ENCODE data around the gene PYDC1. TPM values are rescaled to one million over a fixed set of nuclear protein-coding genes. Genes with fewer than 3 reads are reported as not detected.
A peak's percentile ranks its signal among the peaks of the same experiment; 100 is the strongest.
"Not testable (repeated sequence)": the region's sequence is repeated elsewhere in the genome, so short reads cannot be mapped to it uniquely, and the experiment has no call there.

The PYDC1 gene
- total RNA-seq, 1 donor from 2014 or later, result not detected

DNA sequence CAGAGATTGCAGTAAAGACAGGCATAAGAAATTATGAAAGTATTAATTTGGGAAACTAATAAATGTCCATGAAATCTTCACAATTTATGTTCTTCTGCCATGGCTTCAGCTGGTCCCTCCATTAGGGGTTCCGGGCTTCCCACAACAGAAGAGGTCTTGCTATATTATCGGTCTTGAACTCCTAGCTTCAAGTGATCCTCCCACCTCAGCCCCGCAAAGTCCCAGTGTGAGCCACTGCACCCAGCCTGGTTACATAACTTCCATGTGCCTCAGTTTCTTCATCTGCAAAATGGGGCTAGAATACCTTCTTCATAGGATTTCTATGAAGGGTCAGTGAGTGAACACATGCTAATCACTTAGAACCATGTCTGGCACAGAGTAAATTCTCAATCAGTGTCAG, 29.4 kb upstream of the PYDC1 start:
- Mint-ChIP-seq H3K27ac (no peak overlapping the region), H3K36me3 (ENCODE audit: insufficient read depth) (no peaks in the 10 kb centered on the region), H3K4me1 (ENCODE audit: low read depth) (no peaks in the 10 kb centered on the region), H3K9me3 (ENCODE audit: low read depth) (peaks cover 3% of the 10 kb centered on the region), H3K27me3 (peaks cover 7% of the 10 kb centered on the region), H3K4me3 (ENCODE audit: low read depth) (no peak overlapping the region)
- DNase-seq (ENCODE audit: low spot score, unreplicated experiment), result no peak
- TF ChIP-seq, protein P1, sequence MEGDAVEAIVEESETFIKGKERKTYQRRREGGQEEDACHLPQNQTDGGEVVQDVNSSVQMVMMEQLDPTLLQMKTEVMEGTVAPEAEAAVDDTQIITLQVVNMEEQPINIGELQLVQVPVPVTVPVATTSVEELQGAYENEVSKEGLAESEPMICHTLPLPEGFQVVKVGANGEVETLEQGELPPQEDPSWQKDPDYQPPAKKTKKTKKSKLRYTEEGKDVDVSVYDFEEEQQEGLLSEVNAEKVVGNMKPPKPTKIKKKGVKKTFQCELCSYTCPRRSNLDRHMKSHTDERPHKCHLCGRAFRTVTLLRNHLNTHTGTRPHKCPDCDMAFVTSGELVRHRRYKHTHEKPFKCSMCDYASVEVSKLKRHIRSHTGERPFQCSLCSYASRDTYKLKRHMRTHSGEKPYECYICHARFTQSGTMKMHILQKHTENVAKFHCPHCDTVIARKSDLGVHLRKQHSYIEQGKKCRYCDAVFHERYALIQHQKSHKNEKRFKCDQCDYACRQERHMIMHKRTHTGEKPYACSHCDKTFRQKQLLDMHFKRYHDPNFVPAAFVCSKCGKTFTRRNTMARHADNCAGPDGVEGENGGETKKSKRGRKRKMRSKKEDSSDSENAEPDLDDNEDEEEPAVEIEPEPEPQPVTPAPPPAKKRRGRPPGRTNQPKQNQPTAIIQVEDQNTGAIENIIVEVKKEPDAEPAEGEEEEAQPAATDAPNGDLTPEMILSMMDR (IDR thresholded peaks at IDR 0.05; ENCODE audit: unreplicated experiment), result no peak

DNA sequence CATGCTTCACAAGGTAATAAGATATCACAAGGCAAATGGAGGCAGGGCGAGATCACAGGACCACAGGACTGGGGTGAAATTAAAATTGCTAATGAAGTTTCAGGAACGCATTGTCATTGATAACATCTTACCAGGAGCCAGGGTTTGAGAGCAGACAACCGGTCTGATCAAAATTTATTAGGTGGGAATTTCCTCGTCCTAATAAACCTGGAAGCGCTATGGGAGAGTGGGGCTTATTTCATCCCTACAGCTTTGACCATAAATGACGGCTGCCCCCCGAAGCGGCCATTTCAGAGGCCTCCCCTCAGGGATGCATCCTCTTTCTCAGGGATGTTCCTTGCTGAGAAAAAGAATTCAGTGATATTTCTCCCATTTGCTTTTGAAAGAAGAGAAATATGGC, 28.7 kb upstream of the PYDC1 start:
- H3K9me3 Mint-ChIP-seq (ENCODE audit: low read depth); DNase-seq (ENCODE audit: low spot score, unreplicated experiment); H3K27me3 Mint-ChIP-seq; H3K36me3 Mint-ChIP-seq (ENCODE audit: insufficient read depth); H3K27ac Mint-ChIP-seq; H3K4me1 Mint-ChIP-seq (ENCODE audit: low read depth); H3K4me3 Mint-ChIP-seq (ENCODE audit: low read depth): not testable (repeated sequence)

GRCh38 chr16:31243734-31244670, 27.1 kb upstream of the PYDC1 start:
- Mint-ChIP-seq H3K4me3 (ENCODE audit: low read depth) (no peak overlapping the region), H3K9me3 (ENCODE audit: low read depth) (peaks cover 3% of the 10 kb centered on the region), H3K27ac (no peak overlapping the region), H3K36me3 (ENCODE audit: insufficient read depth) (no peaks in the 10 kb centered on the region), H3K4me1 (ENCODE audit: low read depth) (no peaks in the 10 kb centered on the region), H3K27me3 (peaks cover 7% of the 10 kb centered on the region)
- no peak for DNase-seq (ENCODE audit: low spot score, unreplicated experiment)
- TF ChIP-seq, protein P1 (IDR thresholded peaks at IDR 0.05; ENCODE audit: unreplicated experiment), result no peak

GRCh38 chr16:31242206-31242605, 25.3 kb upstream of the PYDC1 start:
- H3K4me3 Mint-ChIP-seq (ENCODE audit: low read depth), result no peak overlapping the region
- H3K9me3 Mint-ChIP-seq (ENCODE audit: low read depth), result peaks cover 3% of the 10 kb centered on the region
- TF ChIP-seq, protein P1 (IDR thresholded peaks at IDR 0.05; ENCODE audit: unreplicated experiment), result no peak
- no peaks in the 10 kb centered on the region for H3K36me3 Mint-ChIP-seq (ENCODE audit: insufficient read depth)
- no peak overlapping the region for H3K27ac Mint-ChIP-seq
- H3K27me3 Mint-ChIP-seq, result peaks cover 7% of the 10 kb centered on the region
- no peaks in the 10 kb centered on the region for H3K4me1 Mint-ChIP-seq (ENCODE audit: low read depth)
- no peak for DNase-seq (ENCODE audit: low spot score, unreplicated experiment)

GRCh38 chr16:31238041-31238440, 21.1 kb upstream of the PYDC1 start:
- no peak for DNase-seq (ENCODE audit: low spot score, unreplicated experiment)
- Mint-ChIP-seq H3K36me3 (ENCODE audit: insufficient read depth) (no peaks in the 10 kb centered on the region), H3K4me3 (ENCODE audit: low read depth) (no peak overlapping the region), H3K27me3 (no peaks in the 10 kb centered on the region), H3K4me1 (ENCODE audit: low read depth) (no peaks in the 10 kb centered on the region), H3K27ac (no peak overlapping the region), H3K9me3 (ENCODE audit: low read depth) (peaks cover 7% of the 10 kb centered on the region)
- TF ChIP-seq, protein P1 (IDR thresholded peaks at IDR 0.05; ENCODE audit: unreplicated experiment), result no peak

DNA sequence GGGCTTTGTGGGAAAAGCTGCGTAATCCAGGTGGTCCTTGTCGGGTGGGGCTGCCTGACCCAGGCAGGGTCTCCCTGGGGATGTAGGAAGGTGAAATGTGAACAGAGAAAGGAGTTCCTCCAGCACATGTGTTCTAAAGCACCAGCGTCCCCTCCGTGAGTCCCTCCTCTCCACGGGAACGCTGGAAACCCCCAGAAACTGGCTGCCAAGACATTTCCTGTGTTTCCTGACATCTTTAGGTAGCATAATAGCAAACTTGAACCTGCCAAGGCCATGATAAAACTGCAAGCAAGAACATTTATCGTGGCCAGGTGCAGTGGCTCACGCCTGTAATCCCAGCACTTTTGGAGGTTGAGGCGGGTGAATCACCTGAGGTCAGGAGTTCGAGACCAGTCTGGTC, 12.6 kb upstream of the PYDC1 start:
- TF ChIP-seq, protein P1 (IDR thresholded peaks at IDR 0.05; ENCODE audit: unreplicated experiment), result no peak
- peak overlapping the region; percentile 10 for H3K27ac Mint-ChIP-seq
- peaks cover 6% of the 10 kb centered on the region for H3K4me1 Mint-ChIP-seq (ENCODE audit: low read depth)
- H3K4me3 Mint-ChIP-seq (ENCODE audit: low read depth), result no peak overlapping the region
- DNase-seq (ENCODE audit: low spot score, unreplicated experiment), result no peak
- H3K27me3 Mint-ChIP-seq, result no peaks in the 10 kb centered on the region
- H3K36me3 Mint-ChIP-seq (ENCODE audit: insufficient read depth), result peaks cover 3% of the 10 kb centered on the region
- H3K9me3 Mint-ChIP-seq (ENCODE audit: low read depth), result peaks cover 7% of the 10 kb centered on the region
